GM13976 (cell line): Measurements from ENCODE around the gene CDK1.

Experiments used
- DNase-seq: peaks from one replicate; pipeline ENCODE4 v3.0.0; 2012; ENCODE audit warnings: low spot score
- in situ Hi-C: fragments of 300-500 bp; cut with MboI; formaldehyde crosslinking; loops from one replicate; pipeline ENCODE4 v1.12.0; 2022; ENCODE audit warnings: low sequenced_read_pairs, mixed read lengths, inconsistent platforms; ENCODE audit not compliant: unreplicated experiment
- TF ChIP-seq, protein P1 (sequence below): IDR thresholded peaks from 2 replicates; pipeline ENCODE4 v1.5.1; 2012; ENCODE audit warnings: borderline replicate concordance, mild to moderate bottlenecking; ENCODE audit not compliant: insufficient read depth; ENCODE audit errors: extremely low read depth, missing control alignments, control extremely low read depth

Gene CDK1

GRCh38 chr10:60798870-60799269, 20.6 kb downstream of the CDK1 start:
- no peak for DNase-seq
- TF ChIP-seq, protein P1, sequence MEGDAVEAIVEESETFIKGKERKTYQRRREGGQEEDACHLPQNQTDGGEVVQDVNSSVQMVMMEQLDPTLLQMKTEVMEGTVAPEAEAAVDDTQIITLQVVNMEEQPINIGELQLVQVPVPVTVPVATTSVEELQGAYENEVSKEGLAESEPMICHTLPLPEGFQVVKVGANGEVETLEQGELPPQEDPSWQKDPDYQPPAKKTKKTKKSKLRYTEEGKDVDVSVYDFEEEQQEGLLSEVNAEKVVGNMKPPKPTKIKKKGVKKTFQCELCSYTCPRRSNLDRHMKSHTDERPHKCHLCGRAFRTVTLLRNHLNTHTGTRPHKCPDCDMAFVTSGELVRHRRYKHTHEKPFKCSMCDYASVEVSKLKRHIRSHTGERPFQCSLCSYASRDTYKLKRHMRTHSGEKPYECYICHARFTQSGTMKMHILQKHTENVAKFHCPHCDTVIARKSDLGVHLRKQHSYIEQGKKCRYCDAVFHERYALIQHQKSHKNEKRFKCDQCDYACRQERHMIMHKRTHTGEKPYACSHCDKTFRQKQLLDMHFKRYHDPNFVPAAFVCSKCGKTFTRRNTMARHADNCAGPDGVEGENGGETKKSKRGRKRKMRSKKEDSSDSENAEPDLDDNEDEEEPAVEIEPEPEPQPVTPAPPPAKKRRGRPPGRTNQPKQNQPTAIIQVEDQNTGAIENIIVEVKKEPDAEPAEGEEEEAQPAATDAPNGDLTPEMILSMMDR, result no peak
- in situ Hi-C loops, result no loop called here

- TF ChIP-seq, protein P1, result no peak
- no peak for DNase-seq
- in situ Hi-C loops, result loop anchor here (25.0 kb wide), 1 partner anchor 487 kb away; no protein-coding TSS in a partner anchor
These were observed 21.8 kb downstream of the CDK1 start for GRCh38 chr10:60799971-60800650.

DNA sequence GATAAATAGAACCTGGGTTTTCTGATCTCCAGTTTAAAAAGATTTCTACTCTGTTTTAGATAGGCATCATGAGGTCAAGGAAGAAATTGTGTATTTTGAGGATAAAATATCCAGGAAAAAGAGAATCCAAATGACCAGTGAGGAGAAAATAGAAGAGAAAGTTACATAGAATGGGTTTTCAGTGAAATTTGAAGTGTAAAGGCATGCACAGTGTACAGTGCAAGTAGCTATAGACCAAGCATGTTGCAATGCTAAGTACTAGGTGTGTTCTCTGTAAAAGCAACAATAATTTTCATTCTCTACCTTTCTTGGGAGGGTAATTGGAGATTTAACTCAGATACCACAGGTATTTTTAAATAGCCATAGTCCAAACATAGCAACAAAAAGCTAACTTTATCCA, 22.6 kb downstream of the CDK1 start:
- DNase-seq, result no peak
- TF ChIP-seq, protein P1, result no peak
- in situ Hi-C loops, result loop anchor here (25.0 kb wide), 1 partner anchor 486 kb away; no protein-coding TSS in a partner anchor

DNA sequence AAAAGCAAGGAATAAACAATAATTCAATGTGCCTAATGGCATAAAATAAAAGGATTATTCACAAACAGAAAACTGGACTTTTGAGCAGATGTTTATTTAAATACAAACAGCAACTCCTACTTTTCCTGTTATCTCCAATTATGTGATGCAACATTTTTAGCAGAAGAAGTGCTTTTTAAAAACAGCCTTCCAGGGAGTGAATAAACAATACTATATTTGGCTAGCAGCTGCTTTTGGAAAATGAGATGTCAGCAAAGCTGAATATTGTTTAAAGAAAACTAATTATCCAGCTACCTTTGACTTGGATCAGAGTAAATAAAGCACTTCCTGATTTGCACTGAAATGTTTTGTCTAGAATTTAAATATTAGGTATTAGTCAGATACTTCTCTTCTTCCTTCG, 23.2 kb downstream of the CDK1 start:
- in situ Hi-C loops, result loop anchor here (25.0 kb wide), 1 partner anchor 486 kb away; no protein-coding TSS in a partner anchor
- no peak for DNase-seq
- TF ChIP-seq, protein P1, result no peak

- DNase-seq, result no peak
- in situ Hi-C loops, result loop anchor here (25.0 kb wide), 1 partner anchor 484 kb away; no protein-coding TSS in a partner anchor
- TF ChIP-seq, protein P1, result no peak
These were observed 25.2 kb downstream of the CDK1 start for GRCh38 chr10:60803433-60803832.

DNA sequence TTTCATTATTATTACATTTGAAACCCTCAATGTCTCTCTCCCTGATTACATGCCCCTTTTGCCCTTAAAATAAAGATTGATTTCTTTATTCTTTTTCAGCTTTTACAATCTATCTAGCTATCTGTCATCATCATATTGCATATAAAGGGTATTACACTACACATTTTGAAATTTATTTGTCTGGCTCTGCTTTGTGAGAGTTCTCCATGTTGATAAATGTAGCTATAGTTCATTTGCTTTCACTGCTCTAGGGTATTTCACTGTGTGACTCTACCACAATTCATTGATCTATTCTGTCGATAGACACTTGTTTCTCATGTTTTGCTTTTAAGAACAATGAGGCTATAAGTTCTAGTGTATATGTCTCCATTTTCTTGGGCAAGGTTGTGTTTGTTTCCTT, 25.6 kb downstream of the CDK1 start:
- in situ Hi-C loops, result loop anchor here (25.0 kb wide), 1 partner anchor 483 kb away; no protein-coding TSS in a partner anchor
- TF ChIP-seq, protein P1, result no peak
- no peak for DNase-seq

DNA sequence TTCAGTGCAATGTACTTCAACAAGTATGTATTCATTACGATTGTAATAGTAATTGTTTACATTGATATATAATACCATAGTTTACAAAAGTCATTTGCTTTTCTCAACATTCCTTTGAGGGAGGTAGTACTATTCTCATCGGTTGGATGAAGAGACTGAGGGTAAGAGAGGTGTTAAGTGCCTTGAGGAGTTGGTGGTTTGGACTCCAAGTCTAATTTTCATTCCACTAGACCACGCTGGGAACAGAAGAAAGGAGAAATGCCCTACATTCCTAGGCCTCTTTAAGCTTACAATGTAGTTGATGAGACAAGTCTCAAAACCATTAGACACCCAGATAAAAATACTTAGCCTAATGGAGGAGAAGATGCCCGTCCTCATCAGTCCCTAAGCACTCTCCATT, 28.6 kb downstream of the CDK1 start:
- TF ChIP-seq, protein P1, result no peak
- DNase-seq, result no peak
- in situ Hi-C loops, result loop anchor here (25.0 kb wide), 1 partner anchor 480 kb away; no protein-coding TSS in a partner anchor
